Activated T-helper 1 cell treated with Interleukin-2 at 50 U/mL for 16 hours (primary cell): ENCODE results near the gene CRIP3.
"Not testable (repeated sequence)": the region's sequence is repeated elsewhere in the genome, so short reads cannot be mapped to it uniquely, and the experiment has no call there.

Experiments used
- DNase-seq: peaks from one replicate; pipeline ENCODE4 v3.0.0-alpha.2; 2020; ENCODE audit warnings: low read depth

Gene CRIP3

GRCh38 chr6:43308101-43308989 is at the start of gene CRIP3:
Gene CRIP3, minus strand, starts transcription at chr6:43308826. Its CDS starts 34 bp downstream, at chr6:43308792.
- peak; percentile 27 for DNase-seq

- DNase-seq = no peak
Measured at GRCh38 chr6:43355862-43356590, 47.4 kb upstream of the CRIP3 start.

- not testable (repeated sequence) for DNase-seq
Measured at GRCh38 chr6:43351951-43352350, 43.3 kb upstream of the CRIP3 start.

- no peak for DNase-seq
Measured at GRCh38 chr6:43347444-43347843, 38.8 kb upstream of the CRIP3 start.

- no peak for DNase-seq
Measured at GRCh38 chr6:43347021-43347420, 38.4 kb upstream of the CRIP3 start.

GRCh38 chr6:43346243-43346642 is 37.6 kb upstream of the CRIP3 start:
- not testable (repeated sequence) for DNase-seq

GRCh38 chr6:43339168-43339567 is 30.5 kb upstream of the CRIP3 start:
- no peak for DNase-seq

GRCh38 chr6:43338243-43338642 is 29.6 kb upstream of the CRIP3 start:
- DNase-seq = no peak

- DNase-seq = no peak
Measured at GRCh38 chr6:43336382-43336781, 27.8 kb upstream of the CRIP3 start.

GRCh38 chr6:43335469-43335868 is 26.8 kb upstream of the CRIP3 start:
- DNase-seq = no peak

GRCh38 chr6:43334466-43335095 is 26.0 kb upstream of the CRIP3 start:
- DNase-seq = no peak

GRCh38 chr6:43331891-43332290 is 23.3 kb upstream of the CRIP3 start:
- DNase-seq = no peak

GRCh38 chr6:43331470-43331869 is 22.8 kb upstream of the CRIP3 start:
- no peak for DNase-seq

- no peak for DNase-seq
Measured at GRCh38 chr6:43328528-43328927, 19.9 kb upstream of the CRIP3 start.

- DNase-seq = no peak
Measured at GRCh38 chr6:43325876-43326275, 17.2 kb upstream of the CRIP3 start.

- DNase-seq = no peak
Measured at GRCh38 chr6:43318011-43318410, 9.4 kb upstream of the CRIP3 start.

- DNase-seq = no peak
Measured at GRCh38 chr6:43313813-43314212, 5.2 kb upstream of the CRIP3 start.

- no peak for DNase-seq
Measured at GRCh38 chr6:43311666-43312065, 3.0 kb upstream of the CRIP3 start.

GRCh38 chr6:43310624-43311023 is 2.0 kb upstream of the CRIP3 start:
- no peak for DNase-seq

GRCh38 chr6:43310134-43310533 is 1.5 kb upstream of the CRIP3 start:
- no peak for DNase-seq

- DNase-seq = no peak
Measured at GRCh38 chr6:43308990-43309477, 408 bp upstream of the CRIP3 start.

- DNase-seq = no peak
Measured at GRCh38 chr6:43307451-43308100, 1.1 kb downstream of the CRIP3 start.
